Lower leg skin (tissue), 4 donors: ENCODE measurements around the gene GADD45GIP1. TPM values are rescaled to one million over a fixed set of nuclear protein-coding genes. Genes with fewer than 3 reads are reported as not detected.

ENCODE experiments used
- DNase-seq, 2 donors: peaks; one replicate each; pipeline ENCODE4 v3.0.0-alpha.2; 2019; ENCODE audit warnings: low spot score in 2 of 2
- H3K4me3 ChIP-seq: fragments of 200-600 bp; sonication (generic); 2 replicates; pipeline ENCODE4 v1.5.1; 2017; ENCODE audit warnings: mild to moderate bottlenecking, low read depth; ENCODE audit not compliant: poor library complexity, severe bottlenecking
- CTCF ChIP-seq, 3 donors: fragments of 450-650 bp; IDR thresholded peaks; one replicate each; pipeline ENCODE4 v1.5.1; 2016; ENCODE audit warnings: antibody characterized with exemption in 3 of 3, mild to moderate bottlenecking in 3 of 3, moderate library complexity in 2 of 3
- POLR2A ChIP-seq, 2 donors: fragments of 450-650 bp; IDR thresholded peaks; one replicate each; pipeline ENCODE4 v1.6.1; 2016 to 2017; ENCODE audit warnings: antibody characterized with exemption in 2 of 2, mild to moderate bottlenecking in 1 of 2, moderate library complexity in 1 of 2
- WGBS, 2 donors: methylation state at CpG; one replicate each; pipeline ENCODE4 v1.1.5; 2018; 5-methylcytosine and 5-hydroxymethylcytosine counted together
- intact Hi-C: fragments of 100-400 bp; cut with DNase I; formaldehyde crosslinking; loops from one replicate; pipeline ENCODE4 v1.15.0; 2023; ENCODE audit warnings: low total_unique reads
- total RNA-seq, 4 donors: library from RNA; depleted of rRNA; stranded (reverse); fragments of >200 nt; gene quantifications; one replicate each; pipeline ENCODE4 v1.1.0, GENCODE V29; 2016

Gene GADD45GIP1
- total RNA-seq, 4 donors from 2014 or later = 21.8 to 42.3 (median 29.7) TPM

- intact Hi-C loops = loop anchor here (10.0 kb wide), 1 partner anchor 292 kb away; no protein-coding TSS in a partner anchor
- no peak overlapping the region for H3K4me3 ChIP-seq
- 92 to 93% methylated on average over 16 of the region's 16 CpGs for WGBS, 2 donors
- no peak for TF ChIP-seq CTCF (IDR thresholded peaks at IDR 0.05)
- no peak for TF ChIP-seq POLR2A (IDR thresholded peaks at IDR 0.05)
- DNase-seq = no peak
Measured at GRCh38 chr19:12973236-12973635, 16.2 kb upstream of the GADD45GIP1 start.

GRCh38 chr19:12970070-12970820 lies 13.2 kb upstream of the GADD45GIP1 start:
- no peak for DNase-seq
- no peak for TF ChIP-seq POLR2A (IDR thresholded peaks at IDR 0.05)
- TF ChIP-seq CTCF (IDR thresholded peaks at IDR 0.05) = no peak
- WGBS, 2 donors = 94 to 95% methylated on average over 7 of the region's 7 CpGs
- H3K4me3 ChIP-seq = no peak overlapping the region
- intact Hi-C loops = loop anchor here (10.0 kb wide), 1 partner anchor 295 kb away; no protein-coding TSS in a partner anchor

- intact Hi-C loops = no loop called here
- 40 to 42% methylated on average over 13 to 14 of the region's 14 CpGs for WGBS, 2 donors
- no peak within 1 kb of the TSS for H3K4me3 ChIP-seq
Measured at GRCh38 chr19:12969292-12969988, 12.4 kb upstream of the GADD45GIP1 start, which contains the start of gene DAND5. Gene DAND5 (plus strand): TSS chr19:12969576. CDS start chr19:12969661, 85 bp downstream.

GRCh38 chr19:12967907-12968306 lies 10.9 kb upstream of the GADD45GIP1 start:
- intact Hi-C loops = no loop called here
- DNase-seq = no peak
- 91 to 93% methylated on average over 5 of the region's 5 CpGs for WGBS, 2 donors
- TF ChIP-seq CTCF (IDR thresholded peaks at IDR 0.05) = no peak
- no peak for TF ChIP-seq POLR2A (IDR thresholded peaks at IDR 0.05)
- H3K4me3 ChIP-seq = no peak overlapping the region

More at GRCh38 chr19:12969292-12969988, 12.4 kb upstream of the GADD45GIP1 start, which contains the start of gene DAND5:
- TF ChIP-seq POLR2A (IDR thresholded peaks at IDR 0.05) = no peak
- no peak for TF ChIP-seq CTCF (IDR thresholded peaks at IDR 0.05)
- DNase-seq = no peak

GRCh38 chr19:12965812-12966135 lies 8.8 kb upstream of the GADD45GIP1 start:
- 45 to 47% methylated on average over 8 of the region's 8 CpGs for WGBS, 2 donors
- no peak overlapping the region for H3K4me3 ChIP-seq
- DNase-seq = no peak
- TF ChIP-seq POLR2A (IDR thresholded peaks at IDR 0.05) (no peak), CTCF (IDR thresholded peaks at IDR 0.05) (no peak)
- intact Hi-C loops = no loop called here
